K562 (cell line): ENCODE measurements around the gene DAB1.

Experiments
- POLR2A ChIP-seq: fragments of 450-650 bp; conservative IDR thresholded peaks from 2 replicates; pipeline ENCODE4 v1.6.1; 2016
- SOX6 ChIP-seq: fragments of 450-650 bp; IDR thresholded peaks from 2 replicates; pipeline ENCODE4 v1.6.1; 2014; ENCODE audit warnings: mild to moderate bottlenecking
- SRF ChIP-seq, 2 experiments: fragments of 250-450, 450-650 bp in 1 of 2; sonication (Bioruptor Pico) in 1 of 2; sonication (generic) in 1 of 2; formaldehyde crosslinking; IDR thresholded peaks; 2 replicates each; pipeline versions ENCODE4 v1.5.0 to v1.5.1; 2020 to 2022; ENCODE audit warnings: mild to moderate bottlenecking in 1 of 2, missing genetic modification reagents in 1 of 2
- TAL1 ChIP-seq: fragments of 450-650 bp; IDR thresholded peaks from 2 replicates; pipeline ENCODE4 v1.6.1; 2016; ENCODE audit warnings: mild to moderate bottlenecking
- TCF7 ChIP-seq: sonication (generic); IDR thresholded peaks from 2 replicates; pipeline ENCODE4 v1.6.1; 2016; ENCODE audit warnings: antibody characterized with exemption, borderline replicate concordance
- TF ChIP-seq, protein P1 (sequence below): IDR thresholded peaks from 3 replicates; pipeline ENCODE4 v1.6.1; 2011; ENCODE audit warnings: borderline replicate concordance, mild to moderate bottlenecking, moderate library complexity; ENCODE audit not compliant: insufficient read length; ENCODE audit errors: extremely low read depth
- TF ChIP-seq, protein P2 (sequence below): fragments of 150-350 bp; conservative IDR thresholded peaks from 2 replicates; pipeline ENCODE4 v1.6.1; 2014; ENCODE audit warnings: low read length
- TF ChIP-seq, protein P3 (sequence below), 3 experiments: IDR thresholded peaks in 2 of 3; conservative IDR thresholded peaks in 1 of 3; 2 replicates each; pipeline ENCODE4 v1.5.1; 2011 to 2012; ENCODE audit warnings: low read length in 3 of 3, mild to moderate bottlenecking in 3 of 3, control low read depth in 2 of 3, improper control_type of control experiment in 1 of 3, inconsistent platforms in 1 of 3, low read depth in 1 of 3, mixed read lengths in 1 of 3, moderate library complexity in 1 of 3; ENCODE audit not compliant: insufficient read depth in 2 of 3

DNA sequence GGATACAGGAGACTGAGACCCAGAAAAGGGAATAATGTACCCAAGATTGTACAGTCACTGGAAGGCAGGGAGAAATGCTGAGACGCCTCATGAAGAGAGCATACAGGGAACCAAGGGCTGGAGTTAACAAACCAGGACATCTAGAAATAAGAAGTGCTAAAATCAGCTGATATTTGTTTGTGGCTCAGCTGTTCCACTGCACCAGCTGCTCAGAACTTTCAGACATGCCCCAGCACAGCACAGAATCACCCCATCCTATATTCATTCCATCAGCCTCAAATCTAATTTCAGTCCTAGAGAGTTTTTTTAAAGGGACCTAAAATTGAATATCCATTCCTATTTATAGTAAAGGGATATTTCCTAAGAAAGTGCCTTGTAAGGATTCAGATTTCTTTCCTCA is 60.2 kb downstream of the DAB1 start:
- no peak for TF ChIP-seq TCF7
- TF ChIP-seq, protein P1, sequence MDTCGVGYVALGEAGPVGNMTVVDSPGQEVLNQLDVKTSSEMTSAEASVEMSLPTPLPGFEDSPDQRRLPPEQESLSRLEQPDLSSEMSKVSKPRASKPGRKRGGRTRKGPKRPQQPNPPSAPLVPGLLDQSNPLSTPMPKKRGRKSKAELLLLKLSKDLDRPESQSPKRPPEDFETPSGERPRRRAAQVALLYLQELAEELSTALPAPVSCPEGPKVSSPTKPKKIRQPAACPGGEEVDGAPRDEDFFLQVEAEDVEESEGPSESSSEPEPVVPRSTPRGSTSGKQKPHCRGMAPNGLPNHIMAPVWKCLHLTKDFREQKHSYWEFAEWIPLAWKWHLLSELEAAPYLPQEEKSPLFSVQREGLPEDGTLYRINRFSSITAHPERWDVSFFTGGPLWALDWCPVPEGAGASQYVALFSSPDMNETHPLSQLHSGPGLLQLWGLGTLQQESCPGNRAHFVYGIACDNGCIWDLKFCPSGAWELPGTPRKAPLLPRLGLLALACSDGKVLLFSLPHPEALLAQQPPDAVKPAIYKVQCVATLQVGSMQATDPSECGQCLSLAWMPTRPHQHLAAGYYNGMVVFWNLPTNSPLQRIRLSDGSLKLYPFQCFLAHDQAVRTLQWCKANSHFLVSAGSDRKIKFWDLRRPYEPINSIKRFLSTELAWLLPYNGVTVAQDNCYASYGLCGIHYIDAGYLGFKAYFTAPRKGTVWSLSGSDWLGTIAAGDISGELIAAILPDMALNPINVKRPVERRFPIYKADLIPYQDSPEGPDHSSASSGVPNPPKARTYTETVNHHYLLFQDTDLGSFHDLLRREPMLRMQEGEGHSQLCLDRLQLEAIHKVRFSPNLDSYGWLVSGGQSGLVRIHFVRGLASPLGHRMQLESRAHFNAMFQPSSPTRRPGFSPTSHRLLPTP, result no peak
- TF ChIP-seq SOX6, result no peak
- TF ChIP-seq, protein P2, sequence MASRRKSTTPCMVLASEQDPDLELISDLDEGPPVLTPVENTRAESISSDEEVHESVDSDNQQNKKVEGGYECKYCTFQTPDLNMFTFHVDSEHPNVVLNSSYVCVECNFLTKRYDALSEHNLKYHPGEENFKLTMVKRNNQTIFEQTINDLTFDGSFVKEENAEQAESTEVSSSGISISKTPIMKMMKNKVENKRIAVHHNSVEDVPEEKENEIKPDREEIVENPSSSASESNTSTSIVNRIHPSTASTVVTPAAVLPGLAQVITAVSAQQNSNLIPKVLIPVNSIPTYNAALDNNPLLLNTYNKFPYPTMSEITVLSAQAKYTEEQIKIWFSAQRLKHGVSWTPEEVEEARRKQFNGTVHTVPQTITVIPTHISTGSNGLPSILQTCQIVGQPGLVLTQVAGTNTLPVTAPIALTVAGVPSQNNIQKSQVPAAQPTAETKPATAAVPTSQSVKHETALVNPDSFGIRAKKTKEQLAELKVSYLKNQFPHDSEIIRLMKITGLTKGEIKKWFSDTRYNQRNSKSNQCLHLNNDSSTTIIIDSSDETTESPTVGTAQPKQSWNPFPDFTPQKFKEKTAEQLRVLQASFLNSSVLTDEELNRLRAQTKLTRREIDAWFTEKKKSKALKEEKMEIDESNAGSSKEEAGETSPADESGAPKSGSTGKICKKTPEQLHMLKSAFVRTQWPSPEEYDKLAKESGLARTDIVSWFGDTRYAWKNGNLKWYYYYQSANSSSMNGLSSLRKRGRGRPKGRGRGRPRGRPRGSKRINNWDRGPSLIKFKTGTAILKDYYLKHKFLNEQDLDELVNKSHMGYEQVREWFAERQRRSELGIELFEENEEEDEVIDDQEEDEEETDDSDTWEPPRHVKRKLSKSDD, result no peak
- TF ChIP-seq TAL1, result no peak
- TF ChIP-seq POLR2A, result no peak
- TF ChIP-seq, protein P3, sequence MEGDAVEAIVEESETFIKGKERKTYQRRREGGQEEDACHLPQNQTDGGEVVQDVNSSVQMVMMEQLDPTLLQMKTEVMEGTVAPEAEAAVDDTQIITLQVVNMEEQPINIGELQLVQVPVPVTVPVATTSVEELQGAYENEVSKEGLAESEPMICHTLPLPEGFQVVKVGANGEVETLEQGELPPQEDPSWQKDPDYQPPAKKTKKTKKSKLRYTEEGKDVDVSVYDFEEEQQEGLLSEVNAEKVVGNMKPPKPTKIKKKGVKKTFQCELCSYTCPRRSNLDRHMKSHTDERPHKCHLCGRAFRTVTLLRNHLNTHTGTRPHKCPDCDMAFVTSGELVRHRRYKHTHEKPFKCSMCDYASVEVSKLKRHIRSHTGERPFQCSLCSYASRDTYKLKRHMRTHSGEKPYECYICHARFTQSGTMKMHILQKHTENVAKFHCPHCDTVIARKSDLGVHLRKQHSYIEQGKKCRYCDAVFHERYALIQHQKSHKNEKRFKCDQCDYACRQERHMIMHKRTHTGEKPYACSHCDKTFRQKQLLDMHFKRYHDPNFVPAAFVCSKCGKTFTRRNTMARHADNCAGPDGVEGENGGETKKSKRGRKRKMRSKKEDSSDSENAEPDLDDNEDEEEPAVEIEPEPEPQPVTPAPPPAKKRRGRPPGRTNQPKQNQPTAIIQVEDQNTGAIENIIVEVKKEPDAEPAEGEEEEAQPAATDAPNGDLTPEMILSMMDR (IDR thresholded peaks at IDR 0.05 in 2 of 3, conservative IDR thresholded peaks at IDR 0.05 in 1 of 3; ENCODE audit: insufficient read depth in 2 of 3, low read depth in 1 of 3, low read length in 3 of 3), result no peak
- no peak for TF ChIP-seq SRF (CRISPR knock-in tag; IDR thresholded peaks at IDR 0.05)
